Heart left ventricle (tissue), 13 donors: ENCODE data around the gene SNTB2.

Experiments
- POLR2A ChIP-seq, 2 donors: fragments of 450-650 bp; IDR thresholded peaks; one replicate each; pipeline ENCODE4 v1.6.1; 2017; ENCODE audit warnings: antibody characterized with exemption in 2 of 2, mild to moderate bottlenecking in 2 of 2, moderate library complexity in 2 of 2
- TF ChIP-seq, protein P1 (sequence below), 12 donors: fragments of 200-600 bp; sonication (generic) in 4 of 12; IDR thresholded peaks; one replicate each; pipeline versions ENCODE4 v1.5.0 to v1.8.0; 2018 to 2022; ENCODE audit warnings: antibody characterized with exemption in 12 of 12, mild to moderate bottlenecking in 5 of 12
- donor health status: ischemic (EF 13 %, LVEDD 7.1; RV severe dilation, severe dysfunction).
- donor health status: DM: no; HTN: yes; CAD: no.
- donor health status: DM: no; HTN: no; CAD: no.
- donor health status: ischemic (EF 25% LVEDD 6.9; RV normal size, moderate dysfunction).
- donor health status: ischemic (EF 25% LVEDD 5.7; RV mildly dilated, moderate dysfunction).
- donor health status: ischemic (EF 35%, LVEDD 5.7; RV mildly dilated, moderate dysfunction).
- donor health status: nonischemic (EF 11% LVEDD 7.7; RV severe dilation, severe dysfunction).
- donor health status: DM: yes; HTN: yes; CAD: no.
- donor health status: PGD.
- donor health status: ischemic (EF 29% LVEDD 5.4; RV normal size, mild dysfunction).
- donor health status: nonischemic (EF 23%, LVEDD 6.1; RV moderate dilation, normal function).

DNA sequence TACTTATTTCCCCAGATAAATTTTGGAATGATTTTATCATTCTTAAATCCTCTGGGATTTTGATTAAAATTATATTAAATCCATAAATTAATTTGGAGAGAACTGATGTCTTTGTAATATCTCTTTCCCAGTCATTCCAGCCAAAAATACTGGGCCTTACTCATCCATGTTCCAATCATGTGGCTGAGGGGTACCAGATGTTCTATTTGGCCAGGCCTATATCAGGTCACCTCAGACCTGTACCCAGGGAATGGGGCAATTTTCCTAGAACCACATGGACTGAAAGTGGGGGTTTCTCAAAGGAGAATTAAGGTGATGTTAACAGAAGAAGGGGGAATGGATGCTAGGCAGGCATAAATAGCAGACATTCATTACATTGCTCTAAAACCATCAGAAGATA lies 7.5 kb downstream of the SNTB2 start:
- TF ChIP-seq, protein P1, sequence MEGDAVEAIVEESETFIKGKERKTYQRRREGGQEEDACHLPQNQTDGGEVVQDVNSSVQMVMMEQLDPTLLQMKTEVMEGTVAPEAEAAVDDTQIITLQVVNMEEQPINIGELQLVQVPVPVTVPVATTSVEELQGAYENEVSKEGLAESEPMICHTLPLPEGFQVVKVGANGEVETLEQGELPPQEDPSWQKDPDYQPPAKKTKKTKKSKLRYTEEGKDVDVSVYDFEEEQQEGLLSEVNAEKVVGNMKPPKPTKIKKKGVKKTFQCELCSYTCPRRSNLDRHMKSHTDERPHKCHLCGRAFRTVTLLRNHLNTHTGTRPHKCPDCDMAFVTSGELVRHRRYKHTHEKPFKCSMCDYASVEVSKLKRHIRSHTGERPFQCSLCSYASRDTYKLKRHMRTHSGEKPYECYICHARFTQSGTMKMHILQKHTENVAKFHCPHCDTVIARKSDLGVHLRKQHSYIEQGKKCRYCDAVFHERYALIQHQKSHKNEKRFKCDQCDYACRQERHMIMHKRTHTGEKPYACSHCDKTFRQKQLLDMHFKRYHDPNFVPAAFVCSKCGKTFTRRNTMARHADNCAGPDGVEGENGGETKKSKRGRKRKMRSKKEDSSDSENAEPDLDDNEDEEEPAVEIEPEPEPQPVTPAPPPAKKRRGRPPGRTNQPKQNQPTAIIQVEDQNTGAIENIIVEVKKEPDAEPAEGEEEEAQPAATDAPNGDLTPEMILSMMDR (IDR thresholded peaks at IDR 0.05) = no peak
- no peak for TF ChIP-seq POLR2A (IDR thresholded peaks at IDR 0.05)
